ENCODE results near the gene FHL1.
"Not testable (repeated sequence)": the region's sequence is repeated elsewhere in the genome, so short reads cannot be mapped to it uniquely, and the experiment has no call there.

The FHL1 gene

GRCh38 chrX:136147315-136147901, at the start of gene FHL1:
FHL1 (plus strand) TSS chrX:136147533.
- DNase-seq: peak; percentile 47

GRCh38 chrX:136097871-136098805, 49.2 kb upstream of the FHL1 start:
- no peak for DNase-seq

- no peak for DNase-seq
These were observed 42.4 kb upstream of the FHL1 start for GRCh38 chrX:136104936-136105335.

GRCh38 chrX:136106920-136107528, 40.3 kb upstream of the FHL1 start:
- no peak for DNase-seq

GRCh38 chrX:136108905-136109304, 38.4 kb upstream of the FHL1 start:
- not testable (repeated sequence) for DNase-seq

- DNase-seq: no peak
These were observed 35.0 kb upstream of the FHL1 start for GRCh38 chrX:136112286-136112685.

GRCh38 chrX:136112778-136113177, 34.6 kb upstream of the FHL1 start:
- no peak for DNase-seq

- DNase-seq: no peak
These were observed 32.0 kb upstream of the FHL1 start for GRCh38 chrX:136115126-136115903.

GRCh38 chrX:136115904-136116297, 31.4 kb upstream of the FHL1 start:
- no peak for DNase-seq

- no peak for DNase-seq
These were observed 25.5 kb upstream of the FHL1 start for GRCh38 chrX:136121788-136122187.

- no peak for DNase-seq
These were observed 25.1 kb upstream of the FHL1 start for GRCh38 chrX:136122207-136122606.

GRCh38 chrX:136125106-136125505, 22.2 kb upstream of the FHL1 start:
- DNase-seq: no peak

- no peak for DNase-seq
These were observed 21.0 kb upstream of the FHL1 start for GRCh38 chrX:136126371-136126770.

- DNase-seq: no peak
These were observed 20.4 kb upstream of the FHL1 start for GRCh38 chrX:136126872-136127406.

GRCh38 chrX:136128743-136129142, 18.6 kb upstream of the FHL1 start:
- no peak for DNase-seq

- DNase-seq: no peak
These were observed 16.2 kb upstream of the FHL1 start for GRCh38 chrX:136130931-136131833.

GRCh38 chrX:136138939-136139338, 8.4 kb upstream of the FHL1 start:
- DNase-seq: no peak

- DNase-seq: no peak
These were observed 5.8 kb upstream of the FHL1 start for GRCh38 chrX:136141569-136141968.

GRCh38 chrX:136142592-136142991, 4.7 kb upstream of the FHL1 start:
- DNase-seq: no peak

GRCh38 chrX:136143711-136144110, 3.6 kb upstream of the FHL1 start:
- peak; percentile 6 for DNase-seq

- DNase-seq: peak; percentile 32
These were observed 569 bp upstream of the FHL1 start for GRCh38 chrX:136146614-136147314.
